RWPE2 (cell line): ENCODE data around the gene TMED5.

ENCODE experiments used
- ATAC-seq: fragments of 200-7000 bp; cut with Tn5 transposase; 3 replicates; pipeline ENCODE4 v1.9.1; 2021; ENCODE audit warnings: low read depth
- DNase-seq: peaks from one replicate; pipeline ENCODE4 v3.0.0-alpha.2; 2020; ENCODE audit warnings: low spot score
- H3K27ac ChIP-seq: fragments of 450-650 bp; 2 replicates; pipeline ENCODE4 v1.5.1; 2017; ENCODE audit warnings: mild to moderate bottlenecking; ENCODE audit not compliant: poor library complexity, severe bottlenecking
- H3K27me3 ChIP-seq: fragments of 250-450 bp; sonication (Bioruptor Pico); 2 replicates; pipeline ENCODE4 v1.5.1; 2021; ENCODE audit warnings: mild to moderate bottlenecking, moderate library complexity; ENCODE audit not compliant: insufficient read depth, poor library complexity, severe bottlenecking
- H3K36me3 ChIP-seq: fragments of 250-450 bp; sonication (Bioruptor Pico); 2 replicates; pipeline ENCODE4 v1.5.1; 2020; ENCODE audit warnings: low read depth, mild to moderate bottlenecking, moderate library complexity
- H3K4me1 ChIP-seq: fragments of 250-450 bp; sonication (Bioruptor Pico); 2 replicates; pipeline ENCODE4 v1.5.1; 2021; ENCODE audit warnings: mild to moderate bottlenecking, moderate library complexity; ENCODE audit not compliant: insufficient read depth, poor library complexity, severe bottlenecking
- H3K4me3 ChIP-seq: fragments of 250-450 bp; sonication (Bioruptor Pico); 2 replicates; pipeline ENCODE4 v1.5.1; 2021; ENCODE audit warnings: mild to moderate bottlenecking, moderate library complexity; ENCODE audit not compliant: severe bottlenecking
- H3K9me3 ChIP-seq: fragments of 250-450 bp; sonication (Bioruptor Pico); 2 replicates; pipeline ENCODE4 v1.5.1; 2021; ENCODE audit warnings: mild to moderate bottlenecking, moderate library complexity; ENCODE audit not compliant: severe bottlenecking
- TF ChIP-seq, protein P1 (sequence below): fragments of 450-650 bp; IDR thresholded peaks from one replicate; pipeline ENCODE4 v1.5.1; 2017; ENCODE audit warnings: mild to moderate bottlenecking, moderate library complexity; ENCODE audit not compliant: poor library complexity, severe bottlenecking

Gene TMED5

GRCh38 chr1:93200086-93200620 is 19.9 kb upstream of the TMED5 start:
- no peaks in the 10 kb centered on the region for H3K9me3 ChIP-seq
- no peaks in the 10 kb centered on the region for H3K4me1 ChIP-seq
- H3K4me3 ChIP-seq: no peak overlapping the region
- peaks cover 84% of the 10 kb centered on the region for H3K36me3 ChIP-seq
- ATAC-seq: no peak
- H3K27me3 ChIP-seq: no peaks in the 10 kb centered on the region
- no peak overlapping the region for H3K27ac ChIP-seq
- TF ChIP-seq, protein P1, sequence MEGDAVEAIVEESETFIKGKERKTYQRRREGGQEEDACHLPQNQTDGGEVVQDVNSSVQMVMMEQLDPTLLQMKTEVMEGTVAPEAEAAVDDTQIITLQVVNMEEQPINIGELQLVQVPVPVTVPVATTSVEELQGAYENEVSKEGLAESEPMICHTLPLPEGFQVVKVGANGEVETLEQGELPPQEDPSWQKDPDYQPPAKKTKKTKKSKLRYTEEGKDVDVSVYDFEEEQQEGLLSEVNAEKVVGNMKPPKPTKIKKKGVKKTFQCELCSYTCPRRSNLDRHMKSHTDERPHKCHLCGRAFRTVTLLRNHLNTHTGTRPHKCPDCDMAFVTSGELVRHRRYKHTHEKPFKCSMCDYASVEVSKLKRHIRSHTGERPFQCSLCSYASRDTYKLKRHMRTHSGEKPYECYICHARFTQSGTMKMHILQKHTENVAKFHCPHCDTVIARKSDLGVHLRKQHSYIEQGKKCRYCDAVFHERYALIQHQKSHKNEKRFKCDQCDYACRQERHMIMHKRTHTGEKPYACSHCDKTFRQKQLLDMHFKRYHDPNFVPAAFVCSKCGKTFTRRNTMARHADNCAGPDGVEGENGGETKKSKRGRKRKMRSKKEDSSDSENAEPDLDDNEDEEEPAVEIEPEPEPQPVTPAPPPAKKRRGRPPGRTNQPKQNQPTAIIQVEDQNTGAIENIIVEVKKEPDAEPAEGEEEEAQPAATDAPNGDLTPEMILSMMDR: no peak
- DNase-seq: no peak

DNA sequence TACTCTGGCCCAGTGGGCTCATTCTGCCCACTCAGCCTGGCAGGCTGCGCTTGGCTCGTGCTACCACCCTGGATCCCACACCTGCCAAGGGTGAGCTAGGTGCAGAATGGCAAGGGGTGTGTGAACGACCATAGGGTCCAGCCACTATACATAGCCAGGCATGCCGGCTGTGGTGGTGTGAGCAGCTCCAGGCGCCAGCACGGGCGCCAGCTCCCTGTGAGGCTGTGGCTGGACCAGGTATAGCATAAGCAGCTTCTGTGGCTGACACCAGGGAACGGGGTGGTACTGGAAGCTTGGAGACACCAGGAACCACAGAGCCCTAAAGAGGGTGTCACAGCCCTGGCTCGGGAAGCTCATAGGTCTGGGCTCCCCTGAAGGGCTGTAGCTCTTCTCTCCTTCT is 18.9 kb upstream of the TMED5 start:
- no peaks in the 10 kb centered on the region for H3K27me3 ChIP-seq
- ATAC-seq: no peak
- H3K4me3 ChIP-seq: no peak overlapping the region
- no peak overlapping the region for H3K27ac ChIP-seq
- no peaks in the 10 kb centered on the region for H3K9me3 ChIP-seq
- H3K4me1 ChIP-seq: no peaks in the 10 kb centered on the region
- DNase-seq: no peak
- H3K36me3 ChIP-seq: peaks cover 87% of the 10 kb centered on the region
- TF ChIP-seq, protein P1: no peak

DNA sequence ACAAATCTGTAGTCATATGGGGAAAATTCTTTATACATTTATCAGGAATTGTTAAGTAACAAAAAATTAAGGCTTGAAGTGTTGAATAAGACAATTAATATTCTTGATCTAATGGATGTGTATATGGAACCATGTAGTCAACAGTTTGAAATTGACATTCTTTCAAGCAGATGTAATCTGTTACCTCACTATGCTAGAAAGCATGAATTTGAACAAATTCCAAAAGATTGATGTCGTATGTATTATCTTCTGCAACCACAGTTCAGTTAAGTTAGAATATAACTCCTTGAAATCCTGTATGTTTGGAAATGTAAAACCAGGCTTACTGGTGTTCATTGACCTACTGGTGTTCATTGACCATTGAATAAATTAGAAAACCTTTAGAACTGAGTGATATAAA is 16.4 kb upstream of the TMED5 start:
- Histone ChIP-seq H3K36me3 (peaks cover 87% of the 10 kb centered on the region), H3K4me1 (no peaks in the 10 kb centered on the region), H3K27me3 (no peaks in the 10 kb centered on the region), H3K4me3 (no peak overlapping the region), H3K9me3 (no peaks in the 10 kb centered on the region), H3K27ac (no peak overlapping the region)
- DNase-seq (no peak), ATAC-seq (no peak)
- TF ChIP-seq, protein P1: no peak

- no peaks in the 10 kb centered on the region for H3K27me3 ChIP-seq
- no peaks in the 10 kb centered on the region for H3K9me3 ChIP-seq
- H3K27ac ChIP-seq: no peak overlapping the region
- no peak overlapping the region for H3K4me3 ChIP-seq
- ATAC-seq (no peak), DNase-seq (no peak)
- H3K36me3 ChIP-seq: peaks cover 80% of the 10 kb centered on the region
- TF ChIP-seq, protein P1: no peak
- H3K4me1 ChIP-seq: no peaks in the 10 kb centered on the region
These were observed 14.2 kb upstream of the TMED5 start for GRCh38 chr1:93194231-93194990.

DNA sequence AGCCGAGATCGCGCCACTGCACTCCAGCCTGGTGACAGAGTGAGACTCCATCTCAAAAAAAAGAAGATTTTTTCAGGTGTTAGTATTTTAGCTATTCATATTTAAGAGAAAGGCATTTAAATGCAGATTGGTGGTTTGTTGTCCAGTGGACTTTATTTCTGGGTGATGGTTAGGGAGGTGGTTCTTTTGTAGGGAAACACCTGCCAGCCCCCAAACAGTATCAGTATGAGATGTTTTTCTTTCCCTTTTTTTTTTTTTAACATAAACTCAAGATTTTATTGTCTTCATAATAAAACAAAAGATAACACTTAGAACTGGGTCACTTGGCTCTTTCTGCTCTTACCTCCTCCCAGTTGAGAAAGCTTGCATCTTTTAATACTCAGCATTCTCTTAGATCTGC is 10.2 kb upstream of the TMED5 start:
- H3K4me3 ChIP-seq: no peak overlapping the region
- H3K36me3 ChIP-seq: peaks cover 83% of the 10 kb centered on the region
- H3K9me3 ChIP-seq: no peaks in the 10 kb centered on the region
- DNase-seq (no peak), ATAC-seq (no peak)
- TF ChIP-seq, protein P1: no peak
- no peaks in the 10 kb centered on the region for H3K4me1 ChIP-seq
- H3K27ac ChIP-seq: no peak overlapping the region
- H3K27me3 ChIP-seq: no peaks in the 10 kb centered on the region
